ENCODE data around the gene PDE4D. TPM values are rescaled to one million over a fixed set of nuclear protein-coding genes. Genes with fewer than 3 reads are reported as not detected.

Gene PDE4D
- total RNA-seq, 1 donor from 2014 or later, result 6.8 TPM

DNA sequence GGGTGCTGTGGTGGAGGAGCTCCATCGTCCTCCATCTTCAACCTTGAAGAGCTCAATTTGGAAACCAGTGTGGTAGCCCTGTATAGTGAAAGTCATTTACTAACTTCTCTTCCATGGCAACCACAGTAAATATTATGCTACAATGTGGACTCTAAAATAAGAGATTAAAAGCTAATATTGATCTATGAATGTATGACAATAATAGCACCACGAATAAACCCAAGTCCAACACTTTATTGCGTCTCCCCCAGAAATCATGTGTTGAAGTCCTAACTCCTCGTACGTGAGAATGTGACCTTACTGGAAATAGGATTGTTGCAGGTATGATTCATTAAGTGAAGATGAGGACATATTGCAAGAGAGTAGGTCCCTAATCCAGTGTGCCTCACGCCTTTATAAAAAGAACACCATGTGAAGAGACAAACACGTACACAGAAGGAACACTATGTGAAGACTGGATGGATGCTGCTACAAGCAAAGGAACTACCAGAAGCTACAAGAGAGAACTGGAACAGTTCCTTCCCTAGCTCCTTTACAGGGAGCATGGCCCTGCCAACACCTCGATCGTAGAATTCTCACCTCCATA is 276.2 kb downstream of the PDE4D start:
- no peak overlapping the region for H3K4me3 ChIP-seq (ENCODE audit: low read depth, low read length)
- TF ChIP-seq, protein P1, sequence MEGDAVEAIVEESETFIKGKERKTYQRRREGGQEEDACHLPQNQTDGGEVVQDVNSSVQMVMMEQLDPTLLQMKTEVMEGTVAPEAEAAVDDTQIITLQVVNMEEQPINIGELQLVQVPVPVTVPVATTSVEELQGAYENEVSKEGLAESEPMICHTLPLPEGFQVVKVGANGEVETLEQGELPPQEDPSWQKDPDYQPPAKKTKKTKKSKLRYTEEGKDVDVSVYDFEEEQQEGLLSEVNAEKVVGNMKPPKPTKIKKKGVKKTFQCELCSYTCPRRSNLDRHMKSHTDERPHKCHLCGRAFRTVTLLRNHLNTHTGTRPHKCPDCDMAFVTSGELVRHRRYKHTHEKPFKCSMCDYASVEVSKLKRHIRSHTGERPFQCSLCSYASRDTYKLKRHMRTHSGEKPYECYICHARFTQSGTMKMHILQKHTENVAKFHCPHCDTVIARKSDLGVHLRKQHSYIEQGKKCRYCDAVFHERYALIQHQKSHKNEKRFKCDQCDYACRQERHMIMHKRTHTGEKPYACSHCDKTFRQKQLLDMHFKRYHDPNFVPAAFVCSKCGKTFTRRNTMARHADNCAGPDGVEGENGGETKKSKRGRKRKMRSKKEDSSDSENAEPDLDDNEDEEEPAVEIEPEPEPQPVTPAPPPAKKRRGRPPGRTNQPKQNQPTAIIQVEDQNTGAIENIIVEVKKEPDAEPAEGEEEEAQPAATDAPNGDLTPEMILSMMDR (IDR thresholded peaks at IDR 0.05; ENCODE audit: insufficient read depth, low read length, severe bottlenecking), result no peak
- H3K27me3 ChIP-seq (ENCODE audit: control insufficient read depth, insufficient read depth, low read length), result no peaks in the 10 kb centered on the region
- H3K36me3 ChIP-seq (ENCODE audit: control insufficient read depth, insufficient read depth, low read length), result no peaks in the 10 kb centered on the region
- peak; percentile 33 for DNase-seq (ENCODE audit: low read depth)
- FAIRE-seq, result peak; percentile 60

DNA sequence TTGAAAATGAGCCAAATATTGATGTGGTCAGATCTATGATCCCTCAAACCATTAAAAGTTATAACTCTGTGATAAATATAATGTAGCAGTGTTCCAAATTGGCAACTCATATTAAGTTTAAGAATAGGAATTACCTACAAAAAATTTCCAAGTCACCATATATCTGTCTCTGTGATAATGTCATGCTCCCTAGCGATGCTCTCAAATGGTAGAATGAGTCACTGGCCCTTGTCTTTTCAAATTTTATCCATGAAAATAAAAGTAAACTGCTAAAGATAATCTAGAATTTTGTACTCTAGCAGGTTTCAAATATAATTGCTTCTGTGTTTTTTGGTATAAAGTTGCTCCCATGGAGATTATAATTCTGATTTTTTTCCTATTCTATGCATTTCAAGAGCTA is 277.1 kb downstream of the PDE4D start:
- no peak for DNase-seq (ENCODE audit: low read depth)
- H3K4me3 ChIP-seq (ENCODE audit: low read depth, low read length), result no peak overlapping the region
- H3K27me3 ChIP-seq (ENCODE audit: control insufficient read depth, insufficient read depth, low read length), result no peaks in the 10 kb centered on the region
- no peak for FAIRE-seq
- H3K36me3 ChIP-seq (ENCODE audit: control insufficient read depth, insufficient read depth, low read length), result no peaks in the 10 kb centered on the region
- TF ChIP-seq, protein P1 (IDR thresholded peaks at IDR 0.05; ENCODE audit: insufficient read depth, low read length, severe bottlenecking), result no peak

DNA sequence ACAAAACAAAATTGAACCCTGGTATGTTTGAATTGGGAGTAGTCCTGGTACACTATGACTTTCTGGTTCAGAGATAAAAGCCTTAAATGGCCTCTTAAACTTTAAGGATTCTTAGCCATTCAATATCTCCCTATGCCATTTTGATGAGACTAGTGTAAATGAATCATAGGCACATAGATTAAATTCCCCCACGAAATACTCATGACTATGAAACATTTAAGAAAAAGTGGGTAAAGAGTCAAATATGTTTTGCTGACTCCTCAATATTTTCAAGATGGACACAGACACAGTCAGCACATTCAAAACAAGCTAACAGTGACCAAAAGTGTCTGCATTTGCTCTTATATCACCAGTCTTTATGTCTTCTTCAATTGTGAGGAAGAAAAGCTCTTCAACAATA is 278.3 kb downstream of the PDE4D start:
- peak; percentile 77 for DNase-seq (ENCODE audit: low read depth)
- FAIRE-seq, result no peak

DNA sequence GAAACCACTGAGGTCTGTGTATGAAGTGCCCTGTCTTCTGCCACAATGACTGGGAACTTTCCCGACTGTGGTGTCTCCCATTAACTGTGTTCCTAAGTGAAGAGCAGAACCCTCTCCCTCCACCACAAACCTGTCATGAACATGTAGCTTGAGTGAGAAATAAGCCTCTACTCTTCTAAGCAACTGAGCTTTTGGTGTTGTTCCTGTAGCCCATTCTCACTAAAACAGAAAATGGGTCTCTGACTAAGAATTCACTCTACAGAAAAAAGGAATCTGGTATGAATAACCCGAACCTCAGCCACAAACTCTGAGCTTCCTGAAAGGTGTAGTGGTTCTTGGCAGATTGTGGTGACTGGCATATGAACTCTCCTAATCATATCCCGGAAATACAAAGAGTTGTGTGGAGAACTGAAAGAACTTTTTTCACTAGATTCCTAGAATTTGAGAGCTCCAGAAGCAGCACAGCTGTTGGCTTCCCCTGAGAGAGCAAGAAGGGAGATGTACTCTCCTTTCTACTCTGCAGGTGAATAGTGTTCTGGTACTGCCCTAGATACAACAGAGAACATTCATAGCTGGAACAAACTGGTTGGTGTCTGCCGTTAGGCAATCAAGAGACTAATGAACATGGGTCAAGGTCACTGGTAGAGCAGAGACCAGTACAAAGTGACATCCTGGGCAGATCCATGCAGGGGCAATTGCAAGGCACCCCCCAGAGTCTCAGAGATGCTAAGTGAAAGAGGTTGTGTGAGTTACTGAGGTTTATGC is 283.8 kb downstream of the PDE4D start:
- DNase-seq (ENCODE audit: low read depth) (no peak), FAIRE-seq (peak; percentile 58)
- TF ChIP-seq, protein P1 (IDR thresholded peaks at IDR 0.05; ENCODE audit: insufficient read depth, low read length, severe bottlenecking), result no peak
- Histone ChIP-seq H3K4me3 (ENCODE audit: low read depth, low read length) (no peak overlapping the region), H3K27me3 (ENCODE audit: control insufficient read depth, insufficient read depth, low read length) (no peaks in the 10 kb centered on the region), H3K36me3 (ENCODE audit: control insufficient read depth, insufficient read depth, low read length) (no peaks in the 10 kb centered on the region)

More for the DNA sequence above, 278.3 kb downstream of the PDE4D start:
- TF ChIP-seq, protein P1 (IDR thresholded peaks at IDR 0.05; ENCODE audit: insufficient read depth, low read length, severe bottlenecking), result no peak
- no peak overlapping the region for H3K4me3 ChIP-seq (ENCODE audit: low read depth, low read length)
- H3K36me3 ChIP-seq (ENCODE audit: control insufficient read depth, insufficient read depth, low read length), result no peaks in the 10 kb centered on the region
- H3K27me3 ChIP-seq (ENCODE audit: control insufficient read depth, insufficient read depth, low read length), result no peaks in the 10 kb centered on the region

DNA sequence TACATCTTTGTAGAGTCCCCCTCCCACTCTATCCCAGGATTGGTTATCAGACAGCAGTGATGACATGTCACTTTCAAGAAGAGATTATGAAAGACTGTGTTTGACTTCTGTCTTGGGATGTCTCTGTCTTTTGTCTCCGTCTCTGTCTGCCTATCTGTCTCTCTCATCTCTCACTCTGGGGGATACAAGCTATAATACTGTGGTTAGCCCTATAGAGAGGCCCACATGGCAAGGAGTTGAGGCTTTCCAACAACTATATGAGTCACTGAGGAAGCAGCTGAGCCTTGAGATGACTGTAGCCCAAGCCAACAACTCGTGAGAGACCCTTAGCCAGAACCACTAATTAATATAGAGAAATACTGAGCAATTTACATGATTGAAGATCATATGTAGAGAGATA is 284.8 kb downstream of the PDE4D start:
- no peak for FAIRE-seq
- TF ChIP-seq, protein P1 (IDR thresholded peaks at IDR 0.05; ENCODE audit: insufficient read depth, low read length, severe bottlenecking), result no peak

More for the DNA sequence above, 284.8 kb downstream of the PDE4D start:
- H3K36me3 ChIP-seq (ENCODE audit: control insufficient read depth, insufficient read depth, low read length), result no peaks in the 10 kb centered on the region
- no peak for DNase-seq (ENCODE audit: low read depth)
- H3K4me3 ChIP-seq (ENCODE audit: low read depth, low read length), result no peak overlapping the region
- no peaks in the 10 kb centered on the region for H3K27me3 ChIP-seq (ENCODE audit: control insufficient read depth, insufficient read depth, low read length)

Measured in bronchial epithelial cell (primary cell).